ENCODE results near the gene MSTN.

DNA sequence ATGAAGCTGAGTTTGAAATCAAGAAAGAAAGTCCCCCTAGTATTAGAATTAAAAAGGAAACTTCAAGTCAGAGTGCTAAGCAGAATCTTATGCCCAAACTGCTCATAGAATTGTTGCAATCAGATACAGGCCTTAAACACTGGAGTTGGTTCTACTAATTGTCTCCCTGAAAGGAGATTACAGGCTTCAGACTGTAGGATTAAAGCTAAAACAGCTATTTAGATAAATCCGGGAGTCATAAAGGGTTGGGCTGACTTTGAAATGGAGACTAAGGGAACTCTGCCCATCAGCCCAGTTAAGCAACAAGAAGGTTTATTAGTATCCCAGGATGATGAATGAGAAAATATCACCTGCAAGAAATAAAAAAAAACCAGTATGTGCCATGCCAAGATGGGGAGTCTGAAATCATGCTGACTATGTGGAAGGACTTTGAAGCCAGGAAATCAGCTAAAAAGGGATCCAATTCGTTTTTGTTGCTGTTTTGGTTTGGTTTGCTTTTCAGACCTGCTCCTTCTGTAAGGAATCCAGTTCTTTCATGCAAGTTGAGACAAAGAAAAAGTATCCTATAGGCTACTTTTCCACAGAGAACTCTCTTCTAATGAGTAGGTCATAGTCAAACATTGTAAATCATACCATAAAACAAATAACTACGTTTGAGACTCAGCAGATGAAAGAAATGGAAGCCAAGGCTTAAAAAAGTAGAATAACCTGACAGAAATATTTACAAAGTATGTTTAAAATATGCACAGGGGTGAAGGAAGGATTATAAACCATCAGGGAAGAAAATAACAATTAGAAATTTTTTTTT, 37.6 kb upstream of the MSTN start:
- TF ChIP-seq, protein P1, sequence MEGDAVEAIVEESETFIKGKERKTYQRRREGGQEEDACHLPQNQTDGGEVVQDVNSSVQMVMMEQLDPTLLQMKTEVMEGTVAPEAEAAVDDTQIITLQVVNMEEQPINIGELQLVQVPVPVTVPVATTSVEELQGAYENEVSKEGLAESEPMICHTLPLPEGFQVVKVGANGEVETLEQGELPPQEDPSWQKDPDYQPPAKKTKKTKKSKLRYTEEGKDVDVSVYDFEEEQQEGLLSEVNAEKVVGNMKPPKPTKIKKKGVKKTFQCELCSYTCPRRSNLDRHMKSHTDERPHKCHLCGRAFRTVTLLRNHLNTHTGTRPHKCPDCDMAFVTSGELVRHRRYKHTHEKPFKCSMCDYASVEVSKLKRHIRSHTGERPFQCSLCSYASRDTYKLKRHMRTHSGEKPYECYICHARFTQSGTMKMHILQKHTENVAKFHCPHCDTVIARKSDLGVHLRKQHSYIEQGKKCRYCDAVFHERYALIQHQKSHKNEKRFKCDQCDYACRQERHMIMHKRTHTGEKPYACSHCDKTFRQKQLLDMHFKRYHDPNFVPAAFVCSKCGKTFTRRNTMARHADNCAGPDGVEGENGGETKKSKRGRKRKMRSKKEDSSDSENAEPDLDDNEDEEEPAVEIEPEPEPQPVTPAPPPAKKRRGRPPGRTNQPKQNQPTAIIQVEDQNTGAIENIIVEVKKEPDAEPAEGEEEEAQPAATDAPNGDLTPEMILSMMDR (IDR thresholded peaks at IDR 0.05), result no peak
- TF ChIP-seq POLR2A (IDR thresholded peaks at IDR 0.05), result no peak

All from adrenal gland (tissue), 5 donors.